Gastroesophageal sphincter (tissue), 3 donors: Measurements from ENCODE around the gene ID3.

Experiments used
- POLR2A ChIP-seq, 2 donors: fragments of 450-650 bp; IDR thresholded peaks; one replicate each; pipeline ENCODE4 v1.6.1; 2017; ENCODE audit warnings: antibody characterized with exemption in 2 of 2, mild to moderate bottlenecking in 2 of 2, moderate library complexity in 1 of 2
- TF ChIP-seq, protein P1 (sequence below), 4 experiments: fragments of 200-600 bp in 2 of 4; fragments of 450-650 bp in 2 of 4; sonication (generic) in 1 of 4; IDR thresholded peaks; one replicate each; pipeline ENCODE4 v1.5.1; 2017 to 2019; ENCODE audit warnings: antibody characterized with exemption in 4 of 4, mild to moderate bottlenecking in 2 of 4, moderate library complexity in 2 of 4

DNA sequence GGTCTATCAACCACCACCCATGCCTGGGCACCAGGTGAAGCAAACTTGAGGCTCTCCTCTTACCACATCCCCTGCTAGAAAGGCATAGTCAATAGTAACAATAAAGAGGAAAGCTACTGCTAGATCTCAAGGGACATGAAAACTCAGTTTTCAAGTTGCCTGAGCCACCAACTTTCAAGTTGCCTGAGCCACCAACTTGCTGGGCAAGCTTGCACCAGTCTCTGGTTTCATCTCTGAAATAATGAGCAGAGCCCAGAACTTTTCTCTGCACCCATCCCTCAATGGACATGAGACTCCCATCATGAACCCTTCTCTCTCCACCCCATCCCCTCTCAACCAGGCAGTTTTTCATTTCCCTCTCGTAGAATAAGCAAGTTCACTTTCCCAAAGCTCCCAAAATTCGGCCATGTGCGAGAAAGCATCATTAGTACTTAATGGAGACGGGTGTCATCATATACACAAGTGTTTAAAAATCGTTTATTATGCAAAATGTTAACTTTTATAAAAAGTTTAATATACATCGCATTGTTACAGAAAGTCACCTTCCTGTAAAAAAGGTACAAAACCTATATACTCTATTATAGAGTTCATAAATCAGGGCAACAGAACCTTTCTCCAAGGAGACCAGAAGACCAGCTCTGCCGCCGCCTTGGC is 1.7 kb downstream of the ID3 start:
- no peak for TF ChIP-seq POLR2A (IDR thresholded peaks at IDR 0.05)
- TF ChIP-seq, protein P1, sequence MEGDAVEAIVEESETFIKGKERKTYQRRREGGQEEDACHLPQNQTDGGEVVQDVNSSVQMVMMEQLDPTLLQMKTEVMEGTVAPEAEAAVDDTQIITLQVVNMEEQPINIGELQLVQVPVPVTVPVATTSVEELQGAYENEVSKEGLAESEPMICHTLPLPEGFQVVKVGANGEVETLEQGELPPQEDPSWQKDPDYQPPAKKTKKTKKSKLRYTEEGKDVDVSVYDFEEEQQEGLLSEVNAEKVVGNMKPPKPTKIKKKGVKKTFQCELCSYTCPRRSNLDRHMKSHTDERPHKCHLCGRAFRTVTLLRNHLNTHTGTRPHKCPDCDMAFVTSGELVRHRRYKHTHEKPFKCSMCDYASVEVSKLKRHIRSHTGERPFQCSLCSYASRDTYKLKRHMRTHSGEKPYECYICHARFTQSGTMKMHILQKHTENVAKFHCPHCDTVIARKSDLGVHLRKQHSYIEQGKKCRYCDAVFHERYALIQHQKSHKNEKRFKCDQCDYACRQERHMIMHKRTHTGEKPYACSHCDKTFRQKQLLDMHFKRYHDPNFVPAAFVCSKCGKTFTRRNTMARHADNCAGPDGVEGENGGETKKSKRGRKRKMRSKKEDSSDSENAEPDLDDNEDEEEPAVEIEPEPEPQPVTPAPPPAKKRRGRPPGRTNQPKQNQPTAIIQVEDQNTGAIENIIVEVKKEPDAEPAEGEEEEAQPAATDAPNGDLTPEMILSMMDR (IDR thresholded peaks at IDR 0.05) = no peak
